HG03460 (cell line): Measurements from ENCODE around the gene PTCSC3.

Source experiments
- ATAC-seq: cut with Tn5 transposase; IDR thresholded peaks from one replicate; pipeline ENCODE4 v1.9.1; 2021; ENCODE audit not compliant: unreplicated experiment

Gene PTCSC3

GRCh38 chr14:36086629-36087395 is 89.7 kb downstream of the PTCSC3 start:
- no peak for ATAC-seq

GRCh38 chr14:36085861-36086260 is 90.7 kb downstream of the PTCSC3 start:
- ATAC-seq: no peak
